DOHH2 (cell line): Measurements from ENCODE around the gene ERC2.

Experiments used
- H3F3A ChIP-seq: fragments of 200-600 bp; sonication (generic), shearing (Covaris generic); 2 replicates; pipeline ENCODE4 v1.6.0; 2016; ENCODE audit warnings: antibody characterized with exemption, mild to moderate bottlenecking; ENCODE audit not compliant: control insufficient read depth, insufficient read depth
- H3K27ac ChIP-seq: fragments of 200-600 bp; sonication (generic); 2 replicates; pipeline ENCODE4 v1.5.1; 2014; ENCODE audit warnings: low read depth, mild to moderate bottlenecking, low read length, moderate library complexity
- H3K27me3 ChIP-seq: fragments of 200-600 bp; sonication (generic); 2 replicates; pipeline ENCODE4 v1.6.1; 2014; ENCODE audit warnings: mild to moderate bottlenecking, low read length, mixed read lengths; ENCODE audit not compliant: control insufficient read depth
- H3K36me3 ChIP-seq: fragments of 200-600 bp; sonication (generic); 2 replicates; pipeline ENCODE4 v1.6.1; 2014; ENCODE audit warnings: mild to moderate bottlenecking, low read length, moderate library complexity, mixed read lengths; ENCODE audit not compliant: control insufficient read depth
- H3K4me1 ChIP-seq: fragments of 200-600 bp; sonication (generic); 2 replicates; pipeline ENCODE4 v1.6.1; 2014; ENCODE audit warnings: mild to moderate bottlenecking, low read length, mixed read lengths; ENCODE audit not compliant: control insufficient read depth
- H3K4me2 ChIP-seq: fragments of 200-600 bp; sonication (generic); 2 replicates; pipeline ENCODE4 v1.6.0; 2014; ENCODE audit warnings: mild to moderate bottlenecking, low read length, moderate library complexity
- H3K4me3 ChIP-seq: fragments of 200-600 bp; sonication (generic); 2 replicates; pipeline ENCODE4 v1.5.1; 2014; ENCODE audit warnings: mild to moderate bottlenecking, low read length, mixed read lengths
- H3K79me2 ChIP-seq: fragments of 200-600 bp; sonication (generic); 2 replicates; pipeline ENCODE4 v1.6.1; 2014; ENCODE audit warnings: mild to moderate bottlenecking, low read length, mixed read lengths; ENCODE audit not compliant: control insufficient read depth
- H3K9me2 ChIP-seq: fragments of 200-600 bp; sonication (generic); replicated peaks from 2 replicates; pipeline ENCODE4 v1.6.1; 2014; ENCODE audit warnings: mild to moderate bottlenecking, low read length, mixed read lengths; ENCODE audit not compliant: control insufficient read depth
- H3K9me3 ChIP-seq: fragments of 200-600 bp; sonication (generic); 2 replicates; pipeline ENCODE4 v1.6.1; 2014; ENCODE audit warnings: antibody characterized with exemption, low read length, mixed read lengths; ENCODE audit not compliant: control insufficient read depth, insufficient read depth
- H4K20me1 ChIP-seq: fragments of 200-600 bp; sonication (generic); 2 replicates; pipeline ENCODE4 v1.6.0; 2014; ENCODE audit warnings: low read depth, mild to moderate bottlenecking, antibody characterized with exemption, low read length, moderate library complexity; ENCODE audit not compliant: control insufficient read depth, insufficient read depth
- EZH2phosphoT487 ChIP-seq: fragments of 200-600 bp; sonication (generic); IDR thresholded peaks from 2 replicates; pipeline ENCODE4 v1.6.1; 2017; ENCODE audit warnings: borderline replicate concordance, mild to moderate bottlenecking, antibody characterized with exemption, low read length, moderate library complexity, mixed read lengths
- TF ChIP-seq, protein P1 (sequence below): fragments of 200-600 bp; sonication (generic); IDR thresholded peaks from one replicate; pipeline ENCODE4 v1.5.1; 2014; ENCODE audit warnings: antibody characterized with exemption, mild to moderate bottlenecking, low read depth, low read length; ENCODE audit not compliant: poor library complexity, severe bottlenecking

Gene ERC2

GRCh38 chr3:55903680-55904079 lies 564.6 kb downstream of the ERC2 start:
- Histone ChIP-seq H3K4me2 (no peak overlapping the region), H3K4me1 (no peaks in the 10 kb centered on the region), H3K9me3 (no peaks in the 10 kb centered on the region), H4K20me1 (no peaks in the 10 kb centered on the region), H3K4me3 (no peak overlapping the region), H3F3A (no peaks in the 10 kb centered on the region), H3K27ac (no peak overlapping the region), H3K79me2 (no peaks in the 10 kb centered on the region), H3K9me2 (no peaks in the 10 kb centered on the region), H3K36me3 (no peaks in the 10 kb centered on the region), H3K27me3 (no peaks in the 10 kb centered on the region)
- TF ChIP-seq, protein P1, sequence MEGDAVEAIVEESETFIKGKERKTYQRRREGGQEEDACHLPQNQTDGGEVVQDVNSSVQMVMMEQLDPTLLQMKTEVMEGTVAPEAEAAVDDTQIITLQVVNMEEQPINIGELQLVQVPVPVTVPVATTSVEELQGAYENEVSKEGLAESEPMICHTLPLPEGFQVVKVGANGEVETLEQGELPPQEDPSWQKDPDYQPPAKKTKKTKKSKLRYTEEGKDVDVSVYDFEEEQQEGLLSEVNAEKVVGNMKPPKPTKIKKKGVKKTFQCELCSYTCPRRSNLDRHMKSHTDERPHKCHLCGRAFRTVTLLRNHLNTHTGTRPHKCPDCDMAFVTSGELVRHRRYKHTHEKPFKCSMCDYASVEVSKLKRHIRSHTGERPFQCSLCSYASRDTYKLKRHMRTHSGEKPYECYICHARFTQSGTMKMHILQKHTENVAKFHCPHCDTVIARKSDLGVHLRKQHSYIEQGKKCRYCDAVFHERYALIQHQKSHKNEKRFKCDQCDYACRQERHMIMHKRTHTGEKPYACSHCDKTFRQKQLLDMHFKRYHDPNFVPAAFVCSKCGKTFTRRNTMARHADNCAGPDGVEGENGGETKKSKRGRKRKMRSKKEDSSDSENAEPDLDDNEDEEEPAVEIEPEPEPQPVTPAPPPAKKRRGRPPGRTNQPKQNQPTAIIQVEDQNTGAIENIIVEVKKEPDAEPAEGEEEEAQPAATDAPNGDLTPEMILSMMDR = no peak
- TF ChIP-seq EZH2phosphoT487 = no peak

- no peak overlapping the region for H3K27ac ChIP-seq
- TF ChIP-seq, protein P1 = no peak
- TF ChIP-seq EZH2phosphoT487 = no peak
- no peaks in the 10 kb centered on the region for H3K79me2 ChIP-seq
- H3K4me1 ChIP-seq = no peaks in the 10 kb centered on the region
- H3K27me3 ChIP-seq = no peaks in the 10 kb centered on the region
- no peak overlapping the region for H3K4me3 ChIP-seq
- no peaks in the 10 kb centered on the region for H3K36me3 ChIP-seq
- H4K20me1 ChIP-seq = no peaks in the 10 kb centered on the region
- H3K9me3 ChIP-seq = no peaks in the 10 kb centered on the region
- H3K9me2 ChIP-seq = no peaks in the 10 kb centered on the region
- H3F3A ChIP-seq = no peaks in the 10 kb centered on the region
- no peak overlapping the region for H3K4me2 ChIP-seq
These were observed 565.9 kb downstream of the ERC2 start for GRCh38 chr3:55902221-55902900.

- Histone ChIP-seq H3K4me1 (no peaks in the 10 kb centered on the region), H3K27me3 (no peaks in the 10 kb centered on the region), H3K9me2 (no peaks in the 10 kb centered on the region), H3K36me3 (no peaks in the 10 kb centered on the region), H3F3A (no peaks in the 10 kb centered on the region), H3K9me3 (no peaks in the 10 kb centered on the region), H3K4me2 (no peak overlapping the region), H3K79me2 (no peaks in the 10 kb centered on the region), H4K20me1 (no peaks in the 10 kb centered on the region), H3K27ac (no peak overlapping the region), H3K4me3 (no peak overlapping the region)
- TF ChIP-seq EZH2phosphoT487 = no peak
- TF ChIP-seq, protein P1 = no peak
These were observed 568.4 kb downstream of the ERC2 start for GRCh38 chr3:55899887-55900286.
